Measurements from ENCODE around the gene C1QL2. TPM values are rescaled to one million over a fixed set of nuclear protein-coding genes. Genes with fewer than 3 reads are reported as not detected.

The C1QL2 gene
- total and polyA plus RNA-seq, 2 experiments from 2014 or later, result 0.30 TPM; not detected in 1

DNA sequence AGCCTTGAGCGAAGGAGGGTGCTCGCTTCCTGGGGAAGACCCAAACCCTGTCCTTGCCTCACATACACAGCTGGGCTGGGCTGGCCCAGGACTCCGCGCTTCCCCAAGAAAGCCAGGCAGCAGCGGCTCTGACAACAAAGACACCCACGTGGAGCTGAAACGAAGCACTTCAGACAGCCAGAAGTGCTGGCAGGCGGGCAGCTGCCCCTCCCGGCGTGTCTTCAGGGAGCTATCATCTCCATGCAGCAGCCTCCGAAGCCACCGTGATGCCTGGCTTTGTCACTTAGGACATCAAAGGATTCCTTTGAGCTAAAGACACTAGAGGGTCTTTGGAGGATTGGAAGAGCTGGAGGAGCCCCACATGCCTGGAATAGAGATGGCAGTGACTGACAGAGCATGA is 35.2 kb downstream of the C1QL2 start:
- H3K4me3 ChIP-seq, result no peak overlapping the region
- peaks cover 38% of the 10 kb centered on the region for H3K27me3 ChIP-seq
- H3K9me3 ChIP-seq (ENCODE audit: low read depth), result no peaks in the 10 kb centered on the region
- H3K27ac ChIP-seq, result no peak overlapping the region
- TF ChIP-seq, protein P1, sequence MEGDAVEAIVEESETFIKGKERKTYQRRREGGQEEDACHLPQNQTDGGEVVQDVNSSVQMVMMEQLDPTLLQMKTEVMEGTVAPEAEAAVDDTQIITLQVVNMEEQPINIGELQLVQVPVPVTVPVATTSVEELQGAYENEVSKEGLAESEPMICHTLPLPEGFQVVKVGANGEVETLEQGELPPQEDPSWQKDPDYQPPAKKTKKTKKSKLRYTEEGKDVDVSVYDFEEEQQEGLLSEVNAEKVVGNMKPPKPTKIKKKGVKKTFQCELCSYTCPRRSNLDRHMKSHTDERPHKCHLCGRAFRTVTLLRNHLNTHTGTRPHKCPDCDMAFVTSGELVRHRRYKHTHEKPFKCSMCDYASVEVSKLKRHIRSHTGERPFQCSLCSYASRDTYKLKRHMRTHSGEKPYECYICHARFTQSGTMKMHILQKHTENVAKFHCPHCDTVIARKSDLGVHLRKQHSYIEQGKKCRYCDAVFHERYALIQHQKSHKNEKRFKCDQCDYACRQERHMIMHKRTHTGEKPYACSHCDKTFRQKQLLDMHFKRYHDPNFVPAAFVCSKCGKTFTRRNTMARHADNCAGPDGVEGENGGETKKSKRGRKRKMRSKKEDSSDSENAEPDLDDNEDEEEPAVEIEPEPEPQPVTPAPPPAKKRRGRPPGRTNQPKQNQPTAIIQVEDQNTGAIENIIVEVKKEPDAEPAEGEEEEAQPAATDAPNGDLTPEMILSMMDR (IDR thresholded peaks at IDR 0.05; ENCODE audit: low read depth, low read length), result no peak
- DNase-seq (ENCODE audit: low read depth in 1 of 2, low spot score in 1 of 2), result no peak
- no peaks in the 10 kb centered on the region for H3K4me1 ChIP-seq (ENCODE audit: low read depth)
- H3K36me3 ChIP-seq, result no peaks in the 10 kb centered on the region

DNA sequence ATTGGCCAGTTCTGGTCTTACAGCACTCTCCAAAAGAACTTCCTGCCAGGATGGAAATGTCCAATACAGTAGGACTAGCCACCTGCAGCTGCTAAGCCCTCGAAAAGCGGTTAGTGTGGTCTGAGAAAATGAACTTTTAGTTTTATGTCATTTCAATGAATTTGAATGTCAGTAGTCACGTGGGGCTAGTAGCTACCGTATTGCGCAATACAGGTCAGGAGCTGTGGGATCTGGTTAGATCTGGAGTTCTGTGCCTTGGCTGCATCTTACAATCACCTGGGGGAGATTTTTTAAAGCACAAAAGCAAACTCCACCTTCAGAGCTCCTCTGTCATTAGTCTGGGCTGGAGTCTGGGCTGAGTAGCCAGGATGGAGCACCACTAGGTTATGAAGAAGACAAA is 35.9 kb downstream of the C1QL2 start:
- H3K4me3 ChIP-seq, result no peak overlapping the region
- H3K27ac ChIP-seq, result no peak overlapping the region
- DNase-seq (ENCODE audit: low read depth in 1 of 2, low spot score in 1 of 2), result no peak
- H3K4me1 ChIP-seq (ENCODE audit: low read depth), result no peaks in the 10 kb centered on the region
- H3K27me3 ChIP-seq, result peaks cover 34% of the 10 kb centered on the region
- TF ChIP-seq, protein P1 (IDR thresholded peaks at IDR 0.05; ENCODE audit: low read depth, low read length), result no peak
- H3K9me3 ChIP-seq (ENCODE audit: low read depth), result no peaks in the 10 kb centered on the region
- no peaks in the 10 kb centered on the region for H3K36me3 ChIP-seq

DNA sequence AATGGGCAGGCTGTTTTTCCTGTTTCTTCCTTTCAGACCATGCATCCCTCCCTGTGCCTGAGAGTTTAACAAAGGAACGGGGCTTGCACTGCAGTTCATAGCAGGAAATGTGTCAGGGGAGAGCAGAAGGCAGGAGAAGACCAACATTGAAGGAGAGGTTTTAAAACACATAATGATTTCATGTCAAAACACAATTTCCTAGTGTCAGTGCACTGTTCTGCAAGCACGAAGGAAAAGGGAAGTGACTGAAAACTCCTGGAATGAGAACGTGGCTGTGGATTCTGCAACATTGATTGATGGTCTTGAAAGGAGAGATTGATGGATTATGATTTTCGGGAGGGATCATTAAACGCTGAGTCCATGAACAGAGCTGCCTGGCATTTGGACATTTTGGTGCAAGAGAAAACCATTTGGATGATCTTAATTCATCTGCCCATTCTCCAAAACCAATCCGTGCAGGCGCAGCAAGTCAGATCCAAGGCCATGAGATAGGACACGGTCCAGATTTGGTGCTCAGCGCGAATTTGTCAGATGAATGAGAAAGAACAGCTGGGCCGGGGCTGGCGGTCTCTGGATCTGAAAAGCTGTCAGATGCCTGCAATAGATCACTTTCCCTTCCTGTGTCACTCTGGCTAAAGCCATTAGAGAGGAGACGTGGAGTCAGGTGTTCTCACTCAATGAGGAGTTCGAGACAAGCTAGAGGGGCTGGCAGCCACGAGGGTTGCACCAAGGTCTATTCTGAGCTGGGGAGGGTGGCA is 38.4 kb downstream of the C1QL2 start:
- no peaks in the 10 kb centered on the region for H3K9me3 ChIP-seq (ENCODE audit: low read depth)
- no peaks in the 10 kb centered on the region for H3K36me3 ChIP-seq
- DNase-seq (ENCODE audit: low read depth in 1 of 2, low spot score in 1 of 2), result no peak
- TF ChIP-seq, protein P1 (IDR thresholded peaks at IDR 0.05; ENCODE audit: low read depth, low read length), result no peak
- peaks cover 31% of the 10 kb centered on the region for H3K27me3 ChIP-seq
- H3K4me3 ChIP-seq, result no peak overlapping the region
- H3K4me1 ChIP-seq (ENCODE audit: low read depth), result no peaks in the 10 kb centered on the region
- no peak overlapping the region for H3K27ac ChIP-seq

DNA sequence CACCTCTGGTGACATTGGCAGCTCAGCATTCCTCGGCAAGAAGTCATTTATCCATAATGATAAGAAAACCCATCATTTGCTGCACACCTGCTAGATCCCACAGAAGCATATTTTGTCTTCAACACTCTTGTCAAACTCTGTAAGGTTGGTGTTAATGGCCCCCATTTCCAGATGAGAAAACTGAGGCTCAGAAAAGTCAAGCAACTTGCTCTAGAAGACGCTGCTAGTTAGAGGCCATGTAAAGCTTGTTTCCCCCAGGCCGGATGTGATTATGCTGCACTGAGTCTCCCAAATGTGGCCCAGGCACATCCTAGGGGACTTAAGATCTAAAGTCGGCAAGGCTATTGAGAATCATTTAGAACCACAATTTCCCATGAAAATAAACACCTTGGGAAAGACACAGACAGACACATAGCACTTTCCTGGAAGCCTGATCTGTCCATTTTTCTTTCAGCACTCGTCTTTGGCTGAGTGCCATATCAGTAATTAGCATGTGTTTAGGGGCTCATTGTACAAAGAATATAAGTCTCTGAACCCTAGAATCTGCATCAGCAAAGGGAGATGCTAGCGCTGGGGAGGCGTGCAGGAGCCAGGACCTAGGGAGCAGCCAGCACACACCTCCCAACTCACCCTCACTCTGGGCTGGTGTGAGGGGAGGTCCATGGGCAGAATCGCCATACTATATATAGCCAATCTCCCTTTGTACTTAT is 39.3 kb downstream of the C1QL2 start:
- TF ChIP-seq, protein P1 (IDR thresholded peaks at IDR 0.05; ENCODE audit: low read depth, low read length), result no peak
- Histone ChIP-seq H3K27me3 (peaks cover 22% of the 10 kb centered on the region), H3K27ac (no peak overlapping the region), H3K4me1 (ENCODE audit: low read depth) (no peaks in the 10 kb centered on the region), H3K9me3 (ENCODE audit: low read depth) (no peaks in the 10 kb centered on the region), H3K36me3 (no peaks in the 10 kb centered on the region), H3K4me3 (no peak overlapping the region)
- no peak for DNase-seq (ENCODE audit: low read depth in 1 of 2, low spot score in 1 of 2)

DNA sequence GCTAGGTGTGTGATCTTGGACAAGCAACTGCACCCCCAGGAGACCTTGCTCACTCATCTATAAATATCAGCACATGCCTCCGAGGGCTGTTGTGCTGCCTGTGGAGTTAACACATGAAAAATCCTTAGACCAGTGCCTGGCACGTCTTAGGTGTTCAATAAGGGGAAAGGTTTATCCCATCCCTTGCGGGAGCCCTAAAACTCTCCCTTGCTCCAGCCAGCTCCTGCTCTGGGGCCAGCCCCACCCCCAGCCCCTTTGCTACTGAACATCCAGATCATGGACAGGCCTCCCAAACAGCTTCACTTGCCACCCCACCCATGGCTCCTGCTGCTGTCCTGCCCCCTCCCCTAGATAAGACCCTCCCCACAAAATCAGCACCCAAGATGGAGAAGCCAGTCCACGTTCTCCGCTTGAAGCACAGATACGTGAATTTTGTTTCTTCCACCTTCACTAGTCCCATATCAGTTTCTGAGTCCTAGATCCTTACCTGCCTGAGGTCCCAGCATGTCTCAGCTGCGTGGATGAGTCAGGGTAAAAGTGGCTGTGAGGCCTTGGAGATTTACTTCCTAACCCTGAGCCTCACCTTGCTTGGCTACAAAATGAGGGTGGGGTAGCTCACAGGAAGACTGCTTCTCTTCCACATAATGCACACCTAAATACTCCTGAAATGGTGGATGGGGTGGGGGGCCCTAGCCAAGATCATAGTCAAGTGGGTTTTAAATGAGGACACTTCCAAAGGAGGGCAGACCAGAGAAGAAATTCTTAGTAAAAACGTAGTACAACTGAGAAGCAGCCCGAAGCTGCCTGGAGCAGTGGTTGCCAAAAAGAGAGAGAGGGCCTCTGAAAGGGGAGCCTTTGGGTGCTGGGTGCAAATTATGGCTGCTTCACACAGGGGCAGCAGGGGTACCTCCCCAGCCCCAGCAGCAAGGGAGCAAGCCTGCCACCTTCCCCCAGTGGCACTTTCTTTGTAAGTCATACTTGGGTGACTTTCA is 40.4 kb downstream of the C1QL2 start:
- Histone ChIP-seq H3K9me3 (ENCODE audit: low read depth) (no peaks in the 10 kb centered on the region), H3K4me1 (ENCODE audit: low read depth) (no peaks in the 10 kb centered on the region), H3K36me3 (no peaks in the 10 kb centered on the region), H3K4me3 (no peak overlapping the region), H3K27ac (no peak overlapping the region), H3K27me3 (peaks cover 25% of the 10 kb centered on the region)
- TF ChIP-seq, protein P1 (IDR thresholded peaks at IDR 0.05; ENCODE audit: low read depth, low read length), result no peak
- no peak for DNase-seq (ENCODE audit: low read depth in 1 of 2, low spot score in 1 of 2)

Data from cardiac muscle cell (in vitro differentiated cells and primary cell).